GM12878 (cell line): ENCODE measurements around the gene PRC1. TPM values are rescaled to one million over a fixed set of nuclear protein-coding genes. Genes with fewer than 3 reads are reported as not detected.

Source experiments
- ATAC-seq: fragments of 200-7000 bp; cut with Tn5 transposase; 3 replicates; pipeline ENCODE4 v1.9.1; 2020; ENCODE audit warnings: mild to moderate bottlenecking, moderate library complexity
- BruUV-seq: library from RNA; stranded (reverse); fragments of 400-500 nt; replicated peaks from 2 replicates; lab custom pipeline; 2021; lab: Mats Ljungman, UMichigan
- CTCF ChIA-PET: fragments of 300-600 bp; sonication (Branson Sonifier 250); formaldehyde crosslinking; extraction: SDS; loops from one replicate; lab custom pipeline; 2021; ENCODE audit warnings: inconsistent platforms; lab: Yijun Ruan, JAX
- POLR2A ChIA-PET: fragments of 350-600 bp; formaldehyde crosslinking; extraction: SDS; loops from one replicate; lab custom pipeline; 2021; ENCODE audit warnings: inconsistent platforms; lab: Charles Lee
- RAD21 ChIA-PET: fragments of 300-600 bp; sonication (Branson Sonifier 250); formaldehyde crosslinking; loops from one replicate; lab custom pipeline; 2023; ENCODE audit warnings: antibody characterized with exemption; ENCODE audit not compliant: unreplicated experiment; lab: Charles Lee
- SMC1A ChIA-PET: fragments of 300-600 bp; sonication (Branson Sonifier 250); formaldehyde crosslinking; loops from one replicate; lab custom pipeline; 2023; ENCODE audit not compliant: unreplicated experiment, uncharacterized antibody; lab: Charles Lee
- DNase-seq: peaks from one replicate; pipeline ENCODE4 v3.0.0-alpha.2; 2011; ENCODE audit warnings: low read depth, low spot score
- FAIRE-seq: peaks from 3 replicates; lab custom pipeline; 2011; peaks lifted over from hg19 to GRCh38; lab: Jason Lieb, UNC
- H2AFZ ChIP-seq: 2 replicates; pipeline ENCODE4 v1.6.0; 2011; ENCODE audit warnings: low read depth, low read length, control low read depth; ENCODE audit not compliant: control insufficient read depth
- H3K27ac ChIP-seq: 2 replicates; pipeline ENCODE4 v1.5.1; 2011; ENCODE audit warnings: control low read depth; ENCODE audit not compliant: control insufficient read depth, insufficient read depth
- H3K27me3 ChIP-seq, 2 experiments: replicated peaks in 1 of 2; 2 replicates each; pipeline versions ENCODE4 v1.6.0 to v1.6.1; 2011; ENCODE audit warnings: low read length in 1 of 2; ENCODE audit not compliant: control insufficient read depth in 2 of 2, insufficient read depth in 2 of 2
- H3K36me3 ChIP-seq, 2 experiments: 2 replicates each; pipeline ENCODE4 v1.5.1; 2011; ENCODE audit warnings: low read length in 1 of 2; ENCODE audit not compliant: control insufficient read depth in 2 of 2, insufficient read depth in 2 of 2
- H3K4me1 ChIP-seq: 2 replicates; pipeline ENCODE4 v1.6.1; 2011; ENCODE audit warnings: mild to moderate bottlenecking, low read length, moderate library complexity, mixed read lengths; ENCODE audit not compliant: control insufficient read depth, insufficient read depth
- H3K4me2 ChIP-seq: 2 replicates; pipeline ENCODE4 v1.6.0; 2011; ENCODE audit warnings: control low read depth; ENCODE audit not compliant: control insufficient read depth, insufficient read depth
- H3K4me3 ChIP-seq: fragments of 200-600 bp; sonication (generic); 2 replicates; pipeline ENCODE4 v1.5.1; 2016
- H3K79me2 ChIP-seq: 2 replicates; pipeline ENCODE4 v1.6.0; 2011; ENCODE audit warnings: low read length; ENCODE audit not compliant: control insufficient read depth, insufficient read depth
- H3K9ac ChIP-seq: 2 replicates; pipeline ENCODE4 v1.8.0; 2011; ENCODE audit warnings: low read length, control low read depth, mixed read lengths; ENCODE audit not compliant: control insufficient read depth, insufficient read depth
- H3K9me3 ChIP-seq: replicated peaks from 3 replicates; pipeline ENCODE4 v1.5.1; 2011; ENCODE audit warnings: mild to moderate bottlenecking, low read length; ENCODE audit not compliant: control insufficient read depth, insufficient read depth
- H4K20me1 ChIP-seq: 2 replicates; pipeline ENCODE4 v1.6.0; 2011; ENCODE audit not compliant: control insufficient read depth, insufficient read depth
- BCL3 ChIP-seq: IDR thresholded peaks from 2 replicates; pipeline ENCODE4 v1.6.1; 2011; ENCODE audit warnings: borderline replicate concordance, low read depth, mild to moderate bottlenecking, moderate library complexity, low read length; ENCODE audit not compliant: insufficient read depth, poor library complexity, severe bottlenecking
- BCLAF1 ChIP-seq: fragments of 450-650 bp; IDR thresholded peaks from 2 replicates; pipeline ENCODE4 v1.6.1; 2017; ENCODE audit warnings: antibody characterized with exemption, mild to moderate bottlenecking, moderate library complexity
- CREB1 ChIP-seq: IDR thresholded peaks from 2 replicates; pipeline ENCODE4 v1.6.1; 2012; ENCODE audit warnings: low read depth, mild to moderate bottlenecking, inconsistent platforms
- ETV6 ChIP-seq, 2 experiments: fragments of 450-650 bp in 1 of 2; IDR thresholded peaks in 1 of 2; conservative IDR thresholded peaks in 1 of 2; 2 replicates each; pipeline ENCODE4 v1.6.1; 2014; ENCODE audit warnings: antibody characterized with exemption in 1 of 2, borderline replicate concordance in 1 of 2, low read depth in 1 of 2, mild to moderate bottlenecking in 1 of 2, moderate library complexity in 1 of 2
- HSF1 ChIP-seq: fragments of 150-350 bp; IDR thresholded peaks from 2 replicates; pipeline ENCODE4 v1.6.1; 2014; ENCODE audit warnings: mild to moderate bottlenecking, low read depth, low read length
- IRF4 ChIP-seq: IDR thresholded peaks from 2 replicates; pipeline ENCODE4 v1.6.1; 2011; ENCODE audit warnings: low read depth, low read length
- MYB ChIP-seq: fragments of 150-350 bp; IDR thresholded peaks from 2 replicates; pipeline ENCODE4 v1.6.1; 2014; ENCODE audit warnings: mild to moderate bottlenecking, low read depth, low read length, borderline replicate concordance
- SUZ12 ChIP-seq: fragments of 200-600 bp; sonication (generic); IDR thresholded peaks from one replicate; pipeline ENCODE4 v1.6.1; 2018; ENCODE audit warnings: antibody characterized with exemption, mild to moderate bottlenecking; ENCODE audit not compliant: unreplicated experiment
- TCF3 ChIP-seq: IDR thresholded peaks from 2 replicates; pipeline ENCODE4 v1.6.1; 2012; ENCODE audit warnings: low read depth, mild to moderate bottlenecking, low read length, borderline replicate concordance; ENCODE audit not compliant: insufficient read depth
- WGBS: methylation state at CpG from one replicate; pipeline ENCODE4 v1.1.6; 2016; ENCODE audit warnings: low lambda C conversion rate; ENCODE audit not compliant: insufficient replicate concordance, insufficient coverage; ENCODE audit errors: missing lambda C conversion rate; 5-methylcytosine and 5-hydroxymethylcytosine counted together
- in situ Hi-C: fragments of 300-500 bp; cut with MboI; formaldehyde crosslinking; loops from 9 replicates; pipeline ENCODE4 v1.14.3; 2018; ENCODE audit warnings: mixed read lengths
- intact Hi-C: fragments of 100-400 bp; cut with micrococcal nuclease; formaldehyde crosslinking; loops from one replicate; pipeline ENCODE4 v1.14.2; 2022; ENCODE audit not compliant: unreplicated experiment
- polyA plus RNA-seq, 11 experiments: library from polyadenylated mRNA; depleted of rRNA in 4 of 11; unstranded in 6 of 11; stranded (reverse) in 5 of 11; fragments of >200 nt; fragmentation: Nextera tagmentation in 4 of 11; fragmentation: Illumina TruSeq in 1 of 11; extraction: Ambion mirVana in 4 of 11; extraction: Trizol in 1 of 11; gene quantifications; 1 replicate in 1 of 11; 2 replicates in 10 of 11; pipeline versions ENCODE4 v1.2.1 to v1.2.3, GENCODE V29; 2011 to 2016; ENCODE audit warnings: inconsistent platforms in 2 of 11, missing spikeins in 2 of 11, low read depth in 1 of 11
- total RNA-seq, 4 experiments: library from RNA; depleted of rRNA in 3 of 4; stranded (reverse); fragments of >200 nt in 3 of 4; fragmentation: Illumina TruSeq in 1 of 4; extraction: Trizol in 1 of 4; gene quantifications; 2 replicates each; pipeline versions ENCODE4 v1.2.1 to v1.2.3, GENCODE V29; 2013 to 2021
- TF ChIP-seq, protein P1 (sequence below), 3 experiments: IDR thresholded peaks in 2 of 3; conservative IDR thresholded peaks in 1 of 3; 2 replicates each; pipeline ENCODE4 v1.5.1; 2011; ENCODE audit warnings: low read depth in 3 of 3, low read length in 3 of 3, mild to moderate bottlenecking in 3 of 3, control low read depth in 2 of 3, moderate library complexity in 2 of 3, inconsistent platforms in 1 of 3, mixed read lengths in 1 of 3; ENCODE audit not compliant: control insufficient read depth in 2 of 3, insufficient read depth in 1 of 3; ENCODE audit errors: extremely low read depth in 1 of 3

The PRC1 gene
- total and polyA plus RNA-seq, 10 of the 15 experiments (the other 5 are each of a cell fraction or from before 2014, with no cell fraction given): 100 to 241 (median 131) TPM

GRCh38 chr15:90981681-90982080, 12.7 kb downstream of the PRC1 start (continued):
- TF ChIP-seq, protein P1, sequence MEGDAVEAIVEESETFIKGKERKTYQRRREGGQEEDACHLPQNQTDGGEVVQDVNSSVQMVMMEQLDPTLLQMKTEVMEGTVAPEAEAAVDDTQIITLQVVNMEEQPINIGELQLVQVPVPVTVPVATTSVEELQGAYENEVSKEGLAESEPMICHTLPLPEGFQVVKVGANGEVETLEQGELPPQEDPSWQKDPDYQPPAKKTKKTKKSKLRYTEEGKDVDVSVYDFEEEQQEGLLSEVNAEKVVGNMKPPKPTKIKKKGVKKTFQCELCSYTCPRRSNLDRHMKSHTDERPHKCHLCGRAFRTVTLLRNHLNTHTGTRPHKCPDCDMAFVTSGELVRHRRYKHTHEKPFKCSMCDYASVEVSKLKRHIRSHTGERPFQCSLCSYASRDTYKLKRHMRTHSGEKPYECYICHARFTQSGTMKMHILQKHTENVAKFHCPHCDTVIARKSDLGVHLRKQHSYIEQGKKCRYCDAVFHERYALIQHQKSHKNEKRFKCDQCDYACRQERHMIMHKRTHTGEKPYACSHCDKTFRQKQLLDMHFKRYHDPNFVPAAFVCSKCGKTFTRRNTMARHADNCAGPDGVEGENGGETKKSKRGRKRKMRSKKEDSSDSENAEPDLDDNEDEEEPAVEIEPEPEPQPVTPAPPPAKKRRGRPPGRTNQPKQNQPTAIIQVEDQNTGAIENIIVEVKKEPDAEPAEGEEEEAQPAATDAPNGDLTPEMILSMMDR (IDR thresholded peaks at IDR 0.05 in 2 of 3, conservative IDR thresholded peaks at IDR 0.05 in 1 of 3; ENCODE audit: control insufficient read depth in 2 of 3, extremely low read depth in 1 of 3, insufficient read depth in 1 of 3, low read depth in 3 of 3, low read length in 3 of 3): peak in 2 of 3 experiments; percentile 7 to 25; a peak in 2 of 6 replicates
- no peak for TF ChIP-seq BCL3
- peak in 1 of 2 experiments; percentile 13; a peak in 1 of 4 replicates for TF ChIP-seq ETV6 (conservative IDR thresholded peaks at IDR 0.05 in 1 of 2, IDR thresholded peaks at IDR 0.05 in 1 of 2; ENCODE audit: borderline replicate concordance in 1 of 2, low read depth in 1 of 2)
- no peak for TF ChIP-seq CREB1
- no peak for TF ChIP-seq MYB
- TF ChIP-seq IRF4: peak; percentile 77

DNA sequence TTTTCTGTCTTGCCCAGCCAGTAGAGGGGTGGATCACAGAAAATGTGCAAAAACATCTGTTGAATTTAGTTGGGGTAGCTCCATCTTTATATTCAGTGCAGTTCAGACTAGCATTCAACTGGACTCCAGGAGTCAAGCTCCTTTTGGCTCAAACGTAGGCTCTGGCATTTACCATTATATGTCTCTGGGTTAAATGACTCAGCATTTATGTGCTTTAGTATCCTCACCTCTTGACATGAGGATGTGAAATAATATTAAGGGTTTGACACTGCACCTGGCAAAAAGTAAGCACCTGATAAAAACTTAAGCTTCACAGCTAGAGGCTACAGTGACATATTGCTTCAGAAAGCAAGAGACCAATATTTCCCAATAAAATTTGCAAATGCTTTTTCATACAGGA, 14.8 kb downstream of the PRC1 start:
- Histone ChIP-seq H3K4me1 (peaks cover 18% of the 10 kb centered on the region), H4K20me1 (no peaks in the 10 kb centered on the region), H3K4me3 (no peak overlapping the region), H2AFZ (no peak overlapping the region), H3K27ac (no peak overlapping the region; the same call in 1 of the 2 replicates), H3K4me2 (no peak overlapping the region), H3K9ac (no peak overlapping the region), H3K36me3 (peaks cover 29 to 46% of the 10 kb centered on the region in 2 experiments), H3K27me3 (no peaks in the 10 kb centered on the region), H3K9me3 (no peaks in the 10 kb centered on the region), H3K79me2 (peaks cover 13% of the 10 kb centered on the region)
- in situ Hi-C loops (loop anchor here (25.0 kb wide), 1 partner anchor 2008 kb away; no protein-coding TSS in a partner anchor), intact Hi-C loops (no loop called here)
- DNase-seq (no peak), FAIRE-seq (no peak), ATAC-seq (no peak)
- ChIA-PET RAD21 (no interaction called here), SMC1A (interaction anchor here (0.6 to 3.0 kb wide), 5 partner anchors 10 to 80 kb away, joined by 3 to 7 read pairs (median 4); no protein-coding TSS in a partner anchor), POLR2A (interaction anchor here (0.5 to 1.9 kb wide), 3 partner anchors 13 to 353 kb away, joined by 4 to 6 read pairs (median 4); no protein-coding TSS in a partner anchor), CTCF (interaction anchor here (0.6 to 1.9 kb wide), 4 partner anchors 21 to 292 kb away, joined by 3 to 6 read pairs (median 4); no protein-coding TSS in a partner anchor)
- 5% methylated on average over 1 of the region's 1 CpG for WGBS
- BruUV-seq: no TSS peak
- TF ChIP-seq HSF1 (no peak), SUZ12 (no peak), BCLAF1 (no peak), TCF3 (no peak)
